Activated CD4-positive, alpha-beta T cell treated with anti-CD3 and anti-CD28 coated beads, Interleukin-2, amount 10 ng/mL, durations not matched to agents 24 days and 14 days (primary cell): ENCODE data around the gene CCNH. TPM values are rescaled to one million over a fixed set of nuclear protein-coding genes. Genes with fewer than 3 reads are reported as not detected.
A peak's percentile ranks its signal among the peaks of the same experiment; 100 is the strongest.

ENCODE experiments used
- DNase-seq: peaks from one replicate; pipeline ENCODE4 v3.0.0; 2022
- H3K27ac Mint-ChIP-seq: one replicate; pipeline ENCODE4 v1.8.0; 2022; ENCODE audit warnings: mild to moderate bottlenecking, mixed read lengths
- H3K27me3 Mint-ChIP-seq: one replicate; pipeline ENCODE4 v1.8.0; 2022; ENCODE audit warnings: mixed read lengths
- H3K36me3 Mint-ChIP-seq: one replicate; pipeline ENCODE4 v1.8.0; 2022; ENCODE audit warnings: low read depth, mild to moderate bottlenecking, mixed read lengths
- H3K4me1 Mint-ChIP-seq: one replicate; pipeline ENCODE4 v1.8.0; 2021; ENCODE audit warnings: mixed read lengths
- H3K4me3 Mint-ChIP-seq: one replicate; pipeline ENCODE4 v1.8.0; 2022; ENCODE audit warnings: mild to moderate bottlenecking, moderate library complexity, mixed read lengths
- H3K9me3 Mint-ChIP-seq: one replicate; pipeline ENCODE4 v1.8.0; 2021; ENCODE audit warnings: mixed read lengths
- intact Hi-C: fragments of 100-400 bp; cut with micrococcal nuclease; formaldehyde crosslinking; loops from one replicate; pipeline ENCODE4 v1.15.1; 2023
- total RNA-seq: library from RNA; stranded (reverse); gene quantifications from 2 replicates; pipeline ENCODE4 v1.2.3, GENCODE V29; 2022

Gene CCNH
- total RNA-seq, 1 donor from 2014 or later, result 75.6 TPM

- Mint-ChIP-seq H3K4me1 (peaks cover 2% of the 10 kb centered on the region), H3K36me3 (no peaks in the 10 kb centered on the region)
Observed at GRCh38 chr5:87418506-87418905, 5.8 kb upstream of the CCNH start.

GRCh38 chr5:87413343-87413645, 564 bp upstream of the CCNH start:
- intact Hi-C loops, result loop anchor here (2.0 to 10.0 kb wide), 4 partner anchors 71 to 852 kb away; partner anchors contain the start of gene TMEM161B
- no peak for DNase-seq
- peaks cover 29% of the 10 kb centered on the region for H3K4me1 Mint-ChIP-seq
- H3K27me3 Mint-ChIP-seq, result peaks cover 8% of the 10 kb centered on the region
- H3K27ac Mint-ChIP-seq, result peak overlapping the region; percentile 94
- no peaks in the 10 kb centered on the region for H3K9me3 Mint-ChIP-seq
- peak overlapping the region; percentile 96 for H3K4me3 Mint-ChIP-seq
- H3K36me3 Mint-ChIP-seq, result peaks cover 25% of the 10 kb centered on the region

More at GRCh38 chr5:87418506-87418905, 5.8 kb upstream of the CCNH start:
- peaks cover 8% of the 10 kb centered on the region for H3K27me3 Mint-ChIP-seq
- no peak overlapping the region for H3K4me3 Mint-ChIP-seq
- DNase-seq, result no peak
- H3K27ac Mint-ChIP-seq, result no peak overlapping the region
- H3K9me3 Mint-ChIP-seq, result no peaks in the 10 kb centered on the region
- intact Hi-C loops, result loop anchor here (10.0 kb wide), 1 partner anchor 846 kb away; the partner anchor contains the start of gene TMEM161B

GRCh38 chr5:87411973-87412629, 629 bp downstream of the CCNH start:
- intact Hi-C loops, result loop anchor here (1.0 to 10.0 kb wide), 6 partner anchors 70 to 853 kb away; partner anchors contain the start of genes COX7C, RASA1 and TMEM161B
- Mint-ChIP-seq H3K4me1 (peaks cover 33% of the 10 kb centered on the region), H3K27ac (peak overlapping the region; percentile 94), H3K9me3 (no peaks in the 10 kb centered on the region), H3K4me3 (peak overlapping the region; percentile 96), H3K27me3 (peaks cover 7% of the 10 kb centered on the region), H3K36me3 (peaks cover 36% of the 10 kb centered on the region)
- DNase-seq, result no peak

GRCh38 chr5:87411586-87411972, 1.2 kb downstream of the CCNH start:
- H3K4me1 Mint-ChIP-seq, result peaks cover 38% of the 10 kb centered on the region
- peaks cover 3% of the 10 kb centered on the region for H3K27me3 Mint-ChIP-seq
- H3K4me3 Mint-ChIP-seq, result peak overlapping the region; percentile 96
- no peak for DNase-seq
- intact Hi-C loops, result loop anchor here (5.0 to 10.0 kb wide), 3 partner anchors 69 to 853 kb away; partner anchors contain the start of gene TMEM161B
- peak overlapping the region; percentile 94 for H3K27ac Mint-ChIP-seq
- no peaks in the 10 kb centered on the region for H3K9me3 Mint-ChIP-seq
- peaks cover 41% of the 10 kb centered on the region for H3K36me3 Mint-ChIP-seq

GRCh38 chr5:87410931-87411330, 1.8 kb downstream of the CCNH start:
- H3K36me3 Mint-ChIP-seq, result peaks cover 47% of the 10 kb centered on the region
- H3K27me3 Mint-ChIP-seq, result peaks cover 2% of the 10 kb centered on the region
- H3K4me3 Mint-ChIP-seq, result peak overlapping the region; percentile 84
- no peak for DNase-seq
- intact Hi-C loops, result loop anchor here (5.0 to 10.0 kb wide), 3 partner anchors 69 to 854 kb away; partner anchors contain the start of gene TMEM161B
- H3K27ac Mint-ChIP-seq, result peak overlapping the region; percentile 27
- no peaks in the 10 kb centered on the region for H3K9me3 Mint-ChIP-seq
- H3K4me1 Mint-ChIP-seq, result peaks cover 43% of the 10 kb centered on the region

- H3K36me3 Mint-ChIP-seq, result peaks cover 66% of the 10 kb centered on the region
- H3K4me3 Mint-ChIP-seq, result peak overlapping the region; percentile 3
- no peak overlapping the region for H3K27ac Mint-ChIP-seq
- no peaks in the 10 kb centered on the region for H3K9me3 Mint-ChIP-seq
- intact Hi-C loops, result no loop called here
- H3K4me1 Mint-ChIP-seq, result peaks cover 49% of the 10 kb centered on the region
- H3K27me3 Mint-ChIP-seq, result no peaks in the 10 kb centered on the region
- DNase-seq, result no peak
Observed at GRCh38 chr5:87408204-87408603, 4.5 kb downstream of the CCNH start.

- H3K27ac Mint-ChIP-seq, result peak overlapping the region; percentile 47
- no peaks in the 10 kb centered on the region for H3K27me3 Mint-ChIP-seq
- no peaks in the 10 kb centered on the region for H3K9me3 Mint-ChIP-seq
- DNase-seq, result no peak
- peaks cover 41% of the 10 kb centered on the region for H3K4me1 Mint-ChIP-seq
- no peak overlapping the region for H3K4me3 Mint-ChIP-seq
- peaks cover 74% of the 10 kb centered on the region for H3K36me3 Mint-ChIP-seq
- intact Hi-C loops, result no loop called here
Observed at GRCh38 chr5:87405472-87406155, 7.1 kb downstream of the CCNH start.

GRCh38 chr5:87404359-87404758, 8.4 kb downstream of the CCNH start:
- no peak for DNase-seq
- intact Hi-C loops, result loop anchor here (5.0 kb wide), 2 partner anchors 432 to 522 kb away; no protein-coding TSS in a partner anchor
- no peak overlapping the region for H3K4me3 Mint-ChIP-seq
- no peak overlapping the region for H3K27ac Mint-ChIP-seq
- H3K27me3 Mint-ChIP-seq, result no peaks in the 10 kb centered on the region
- no peaks in the 10 kb centered on the region for H3K9me3 Mint-ChIP-seq
- H3K36me3 Mint-ChIP-seq, result peaks cover 74% of the 10 kb centered on the region
- H3K4me1 Mint-ChIP-seq, result peaks cover 41% of the 10 kb centered on the region

GRCh38 chr5:87403899-87404298, 8.8 kb downstream of the CCNH start:
- DNase-seq, result no peak
- Mint-ChIP-seq H3K4me1 (peaks cover 38% of the 10 kb centered on the region), H3K27ac (no peak overlapping the region), H3K4me3 (no peak overlapping the region), H3K9me3 (no peaks in the 10 kb centered on the region), H3K36me3 (peaks cover 73% of the 10 kb centered on the region), H3K27me3 (no peaks in the 10 kb centered on the region)
- intact Hi-C loops, result loop anchor here (5.0 kb wide), 2 partner anchors 432 to 522 kb away; no protein-coding TSS in a partner anchor

GRCh38 chr5:87403409-87403808, 9.3 kb downstream of the CCNH start:
- H3K36me3 Mint-ChIP-seq, result peaks cover 73% of the 10 kb centered on the region
- H3K27ac Mint-ChIP-seq, result no peak overlapping the region
- intact Hi-C loops, result loop anchor here (5.0 kb wide), 2 partner anchors 431 to 521 kb away; no protein-coding TSS in a partner anchor

GRCh38 chr5:87401626-87402025, 11.1 kb downstream of the CCNH start:
- no peak for DNase-seq
- H3K4me3 Mint-ChIP-seq, result no peak overlapping the region
- no peaks in the 10 kb centered on the region for H3K27me3 Mint-ChIP-seq
- intact Hi-C loops, result loop anchor here (5.0 kb wide), 2 partner anchors 429 to 519 kb away; no protein-coding TSS in a partner anchor
- no peak overlapping the region for H3K27ac Mint-ChIP-seq
- H3K36me3 Mint-ChIP-seq, result peaks cover 69% of the 10 kb centered on the region
- H3K9me3 Mint-ChIP-seq, result no peaks in the 10 kb centered on the region
- H3K4me1 Mint-ChIP-seq, result peaks cover 23% of the 10 kb centered on the region

More at GRCh38 chr5:87403409-87403808, 9.3 kb downstream of the CCNH start:
- Mint-ChIP-seq H3K9me3 (no peaks in the 10 kb centered on the region), H3K4me1 (peaks cover 33% of the 10 kb centered on the region), H3K27me3 (no peaks in the 10 kb centered on the region), H3K4me3 (no peak overlapping the region)
- no peak for DNase-seq

GRCh38 chr5:87400305-87400899, 12.3 kb downstream of the CCNH start:
- Mint-ChIP-seq H3K27ac (no peak overlapping the region), H3K4me3 (no peak overlapping the region), H3K27me3 (no peaks in the 10 kb centered on the region), H3K9me3 (no peaks in the 10 kb centered on the region), H3K36me3 (peaks cover 63% of the 10 kb centered on the region), H3K4me1 (peaks cover 13% of the 10 kb centered on the region)
- intact Hi-C loops, result loop anchor here (5.0 kb wide), 2 partner anchors 428 to 518 kb away; no protein-coding TSS in a partner anchor
- no peak for DNase-seq

- Mint-ChIP-seq H3K9me3 (no peaks in the 10 kb centered on the region), H3K4me3 (no peak overlapping the region), H3K27me3 (no peaks in the 10 kb centered on the region), H3K4me1 (peaks cover 12% of the 10 kb centered on the region), H3K36me3 (peaks cover 66% of the 10 kb centered on the region), H3K27ac (no peak overlapping the region)
- intact Hi-C loops, result loop anchor here (5.0 kb wide), 2 partner anchors 427 to 517 kb away; no protein-coding TSS in a partner anchor
- DNase-seq, result no peak
Observed at GRCh38 chr5:87399720-87400119, 13.0 kb downstream of the CCNH start.
